ENCODE data around the gene ZNF385C. TPM values are rescaled to one million over a fixed set of nuclear protein-coding genes. Genes with fewer than 3 reads are reported as not detected.

Gene ZNF385C
- total and polyA plus RNA-seq, 2 of the 13 experiments (the other 11 are each of a cell fraction or from before 2014, with no cell fraction given) = 2.3 to 6.1 TPM

GRCh38 chr17:42019509-42020404, 78.5 kb downstream of the ZNF385C start, which contains the start of gene NKIRAS2 (continued):
- TF ChIP-seq RERE (CRISPR knock-in tag; IDR thresholded peaks at IDR 0.05; ENCODE audit: low read depth) (peak; percentile 54), HNRNPLL (IDR thresholded peaks at IDR 0.05; ENCODE audit: low read depth, low read length, poor library complexity, severe bottlenecking) (peak; percentile 92), ZNF607 (CRISPR knock-in tag; IDR thresholded peaks at IDR 0.05; ENCODE audit: borderline replicate concordance) (peak; percentile 86), GATA4 (IDR thresholded peaks at IDR 0.05; ENCODE audit: borderline replicate concordance, low read depth) (0 out of 2 replicates have a peak, but pooled peaks have one; percentile 28), ZKSCAN1 (IDR thresholded peaks at IDR 0.05; ENCODE audit: low read length) (no peak), ZKSCAN8 (CRISPR knock-in tag; IDR thresholded peaks at IDR 0.05; ENCODE audit: borderline replicate concordance) (peak; percentile 82; the same call in 1 of the 2 replicates), E2F2 (CRISPR knock-in tag; IDR thresholded peaks at IDR 0.05; ENCODE audit: borderline replicate concordance) (peak; percentile 80; the same call in 1 of the 2 replicates), GATAD1 (CRISPR knock-in tag; IDR thresholded peaks at IDR 0.05) (peak; percentile 98), SRSF9 (IDR thresholded peaks at IDR 0.05; ENCODE audit: borderline replicate concordance, insufficient read depth, low read depth, low read length, poor library complexity, severe bottlenecking) (no peak), ZNF556 (CRISPR knock-in tag; IDR thresholded peaks at IDR 0.05; ENCODE audit: borderline replicate concordance) (peak; percentile 89), TSC22D2 (CRISPR knock-in tag; IDR thresholded peaks at IDR 0.05; ENCODE audit: borderline replicate concordance) (no peak), CBX5 (CRISPR knock-in tag; IDR thresholded peaks at IDR 0.05; ENCODE audit: borderline replicate concordance) (peak; percentile 92; the same call in 1 of the 2 replicates), TCF7 (IDR thresholded peaks at IDR 0.05; ENCODE audit: low read depth) (no peak), MEIS2 (CRISPR knock-in tag; IDR thresholded peaks at IDR 0.05) (peak; percentile 91; the same call in 1 of the 2 replicates), ZUFSP (CRISPR knock-in tag; IDR thresholded peaks at IDR 0.05; ENCODE audit: borderline replicate concordance) (no peak), ZNF597 (CRISPR knock-in tag; IDR thresholded peaks at IDR 0.05) (no peak), ZFAT (CRISPR knock-in tag; conservative IDR thresholded peaks at IDR 0.05) (no peak), ZNF354B (CRISPR knock-in tag; IDR thresholded peaks at IDR 0.05) (no peak)
